SU-DHL-6 (cell line): Measurements from ENCODE around the gene RABGGTA.

Experiments
- H2AFZ ChIP-seq: fragments of 200-600 bp; sonication (generic); 2 replicates; pipeline ENCODE4 v1.6.1; 2014; ENCODE audit warnings: low read depth, mild to moderate bottlenecking, moderate library complexity, mixed read lengths, antibody characterized with exemption, low read length; ENCODE audit not compliant: severe bottlenecking
- H3F3A ChIP-seq: fragments of 200-600 bp; shearing (Covaris generic); 2 replicates; pipeline ENCODE4 v1.6.0; 2016; ENCODE audit warnings: antibody characterized with exemption, mild to moderate bottlenecking; ENCODE audit not compliant: insufficient read depth
- H3K27ac ChIP-seq: fragments of 200-600 bp; sonication (generic); 2 replicates; pipeline ENCODE4 v1.5.1; 2016; ENCODE audit warnings: low read depth, mild to moderate bottlenecking, low read length, moderate library complexity, mixed read lengths
- H3K27me3 ChIP-seq: fragments of 200-600 bp; sonication (generic), shearing (Covaris generic); 2 replicates; pipeline ENCODE4 v1.6.0; 2014; ENCODE audit warnings: mild to moderate bottlenecking, low read length
- H3K36me3 ChIP-seq: fragments of 200-600 bp; sonication (generic); 2 replicates; pipeline ENCODE4 v1.6.1; 2014; ENCODE audit warnings: mild to moderate bottlenecking, low read length, mixed read lengths
- H3K4me2 ChIP-seq: fragments of 300-600, 200-600 bp; shearing (Covaris generic), sonication (generic); 2 replicates; pipeline ENCODE4 v1.6.0; 2014; ENCODE audit warnings: low read length, low read depth, mild to moderate bottlenecking; ENCODE audit not compliant: poor library complexity, severe bottlenecking
- H3K4me3 ChIP-seq: fragments of 200-600 bp; sonication (generic); 2 replicates; pipeline ENCODE4 v1.5.1; 2014; ENCODE audit warnings: antibody characterized with exemption, low read length, mild to moderate bottlenecking, mixed read lengths; ENCODE audit not compliant: insufficient read depth, poor library complexity, severe bottlenecking
- H3K79me2 ChIP-seq: fragments of 200-600 bp; sonication (generic); 2 replicates; pipeline ENCODE4 v1.6.1; 2014; ENCODE audit warnings: mild to moderate bottlenecking, low read length, moderate library complexity; ENCODE audit not compliant: insufficient read depth
- H3K9ac ChIP-seq: fragments of 200-600 bp; sonication (generic); 2 replicates; pipeline ENCODE4 v1.7.0; 2014; ENCODE audit warnings: mild to moderate bottlenecking, low read length
- H3K9me2 ChIP-seq: fragments of 200-600 bp; sonication (generic); replicated peaks from 2 replicates; pipeline ENCODE4 v1.6.1; 2014; ENCODE audit warnings: low read length; ENCODE audit not compliant: insufficient read depth
- H3K9me3 ChIP-seq: fragments of 200-600 bp; sonication (generic); 2 replicates; pipeline ENCODE4 v1.6.1; 2014; ENCODE audit warnings: low read length, mixed read lengths; ENCODE audit not compliant: insufficient read depth
- H4K20me1 ChIP-seq: fragments of 200-600 bp; sonication (generic); 2 replicates; pipeline ENCODE4 v1.6.1; 2014; ENCODE audit warnings: low read depth, mild to moderate bottlenecking, antibody characterized with exemption, low read length, moderate library complexity, mixed read lengths
- CTCF ChIP-seq: fragments of 200-600 bp; sonication (generic); IDR thresholded peaks from one replicate; pipeline ENCODE4 v1.5.1; 2017; ENCODE audit warnings: antibody characterized with exemption, mild to moderate bottlenecking, low read length, moderate library complexity; ENCODE audit not compliant: insufficient read depth, poor library complexity, severe bottlenecking
- EZH2phosphoT487 ChIP-seq: fragments of 200-600 bp; sonication (generic), shearing (Covaris generic); conservative IDR thresholded peaks from 2 replicates; pipeline ENCODE4 v1.6.1; 2018; ENCODE audit warnings: mild to moderate bottlenecking, antibody characterized with exemption, low read length, moderate library complexity, mixed read lengths

The RABGGTA gene

GRCh38 chr14:24308342-24309124 is 37.1 kb upstream of the RABGGTA start:
- Histone ChIP-seq H3K27me3 (no peaks in the 10 kb centered on the region), H3K9me3 (no peaks in the 10 kb centered on the region), H3K36me3 (no peaks in the 10 kb centered on the region), H3K9me2 (no peaks in the 10 kb centered on the region), H3K9ac (no peak overlapping the region), H3K27ac (no peak overlapping the region), H4K20me1 (no peaks in the 10 kb centered on the region), H2AFZ (no peak overlapping the region), H3F3A (no peaks in the 10 kb centered on the region), H3K79me2 (no peaks in the 10 kb centered on the region), H3K4me2 (no peak overlapping the region), H3K4me3 (no peak overlapping the region)
- TF ChIP-seq EZH2phosphoT487 = no peak
- no peak for TF ChIP-seq CTCF

- Histone ChIP-seq H4K20me1 (no peaks in the 10 kb centered on the region), H3K9ac (no peak within 1 kb of the TSS), H3K9me2 (no peaks in the 10 kb centered on the region), H3K4me3 (no peak within 1 kb of the TSS), H2AFZ (no peak within 1 kb of the TSS), H3K27me3 (no peaks in the 10 kb centered on the region), H3K36me3 (no peaks in the 10 kb centered on the region), H3K9me3 (no peaks in the 10 kb centered on the region), H3K27ac (no peak within 1 kb of the TSS), H3K4me2 (no peak within 1 kb of the TSS), H3K79me2 (no peaks in the 10 kb centered on the region), H3F3A (no peaks in the 10 kb centered on the region)
- TF ChIP-seq EZH2phosphoT487 (no peak), CTCF (peak; percentile 93)
These were observed 36.4 kb upstream of the RABGGTA start, which contains the start of gene CIDEB for GRCh38 chr14:24307575-24308341. CIDEB (minus strand) TSS chr14:24307977; CDS start chr14:24307858, 119 bp downstream.

DNA sequence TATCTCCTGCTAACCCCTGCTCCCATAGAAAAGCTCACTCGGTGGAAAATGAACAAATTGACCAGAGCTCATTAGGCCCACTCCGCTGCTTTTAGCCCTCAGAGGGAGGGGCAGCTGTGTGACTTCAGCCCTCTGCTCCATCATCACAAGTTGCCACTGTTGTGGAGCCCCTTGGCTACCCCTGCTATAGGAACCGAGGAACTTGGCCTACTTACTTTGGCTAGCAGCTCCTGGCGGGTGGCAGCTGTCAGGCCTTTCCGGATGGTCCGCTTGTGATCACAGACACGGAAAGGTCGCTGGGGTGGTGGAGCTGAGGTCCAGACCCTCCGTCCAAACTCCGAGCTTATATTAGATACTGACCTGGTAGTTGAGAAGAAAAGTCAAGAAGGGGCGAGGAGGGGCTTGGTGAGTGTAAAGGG is 35.8 kb upstream of the RABGGTA start:
- Histone ChIP-seq H2AFZ (no peak overlapping the region), H3K79me2 (no peaks in the 10 kb centered on the region), H3K9ac (no peak overlapping the region), H3K4me3 (no peak overlapping the region), H3K9me2 (no peaks in the 10 kb centered on the region), H3F3A (no peaks in the 10 kb centered on the region), H3K4me2 (no peak overlapping the region), H3K27me3 (no peaks in the 10 kb centered on the region), H3K9me3 (no peaks in the 10 kb centered on the region), H3K36me3 (no peaks in the 10 kb centered on the region), H4K20me1 (no peaks in the 10 kb centered on the region), H3K27ac (no peak overlapping the region)
- TF ChIP-seq CTCF = no peak
